Ishikawa (cell line): ENCODE data around the gene C2CD3.

Source experiments
- FOXM1 ChIP-seq: IDR thresholded peaks from 2 replicates; pipeline ENCODE4 v1.6.1; 2012; ENCODE audit warnings: low read depth, borderline replicate concordance
- MAX ChIP-seq: IDR thresholded peaks from 2 replicates; pipeline ENCODE4 v1.6.1; 2012
- RAD21 ChIP-seq: IDR thresholded peaks from 2 replicates; pipeline ENCODE4 v1.6.1; 2012; ENCODE audit warnings: low read depth
- TAF1 ChIP-seq: IDR thresholded peaks from 2 replicates; pipeline ENCODE4 v1.6.1; 2012; ENCODE audit warnings: low read depth, mild to moderate bottlenecking

- TF ChIP-seq TAF1 = no peak
- TF ChIP-seq MAX = no peak
- no peak for TF ChIP-seq RAD21
- no peak for TF ChIP-seq FOXM1
Measured at GRCh38 chr11:74010306-74011300, 160.2 kb downstream of the C2CD3 start.
